GM12878 (cell line): Measurements from ENCODE around the gene AMIGO2. TPM values are rescaled to one million over a fixed set of nuclear protein-coding genes. Genes with fewer than 3 reads are reported as not detected.

ENCODE experiments used
- ATAC-seq: fragments of 200-7000 bp; cut with Tn5 transposase; 3 replicates; pipeline ENCODE4 v1.9.1; 2020; ENCODE audit warnings: mild to moderate bottlenecking, moderate library complexity
- BruUV-seq: library from RNA; stranded (reverse); fragments of 400-500 nt; replicated peaks from 2 replicates; lab custom pipeline; 2021; lab: Mats Ljungman, UMichigan
- CTCF ChIA-PET: fragments of 300-600 bp; sonication (Branson Sonifier 250); formaldehyde crosslinking; extraction: SDS; loops from one replicate; lab custom pipeline; 2021; ENCODE audit warnings: inconsistent platforms; lab: Yijun Ruan, JAX
- POLR2A ChIA-PET: fragments of 350-600 bp; formaldehyde crosslinking; extraction: SDS; loops from one replicate; lab custom pipeline; 2021; ENCODE audit warnings: inconsistent platforms; lab: Charles Lee
- RAD21 ChIA-PET: fragments of 300-600 bp; sonication (Branson Sonifier 250); formaldehyde crosslinking; loops from one replicate; lab custom pipeline; 2023; ENCODE audit warnings: antibody characterized with exemption; ENCODE audit not compliant: unreplicated experiment; lab: Charles Lee
- SMC1A ChIA-PET: fragments of 300-600 bp; sonication (Branson Sonifier 250); formaldehyde crosslinking; loops from one replicate; lab custom pipeline; 2023; ENCODE audit not compliant: unreplicated experiment, uncharacterized antibody; lab: Charles Lee
- DNase-seq: peaks from one replicate; pipeline ENCODE4 v3.0.0-alpha.2; 2011; ENCODE audit warnings: low read depth, low spot score
- FAIRE-seq: peaks from 3 replicates; lab custom pipeline; 2011; peaks lifted over from hg19 to GRCh38; lab: Jason Lieb, UNC
- H2AFZ ChIP-seq: 2 replicates; pipeline ENCODE4 v1.6.0; 2011; ENCODE audit warnings: low read depth, low read length, control low read depth; ENCODE audit not compliant: control insufficient read depth
- H3K27ac ChIP-seq: 2 replicates; pipeline ENCODE4 v1.5.1; 2011; ENCODE audit warnings: control low read depth; ENCODE audit not compliant: control insufficient read depth, insufficient read depth
- H3K27me3 ChIP-seq, 2 experiments: replicated peaks in 1 of 2; 2 replicates each; pipeline versions ENCODE4 v1.6.0 to v1.6.1; 2011; ENCODE audit warnings: low read length in 1 of 2; ENCODE audit not compliant: control insufficient read depth in 2 of 2, insufficient read depth in 2 of 2
- H3K36me3 ChIP-seq, 2 experiments: 2 replicates each; pipeline ENCODE4 v1.5.1; 2011; ENCODE audit warnings: low read length in 1 of 2; ENCODE audit not compliant: control insufficient read depth in 2 of 2, insufficient read depth in 2 of 2
- H3K4me1 ChIP-seq: 2 replicates; pipeline ENCODE4 v1.6.1; 2011; ENCODE audit warnings: mild to moderate bottlenecking, low read length, moderate library complexity, mixed read lengths; ENCODE audit not compliant: control insufficient read depth, insufficient read depth
- H3K4me2 ChIP-seq: 2 replicates; pipeline ENCODE4 v1.6.0; 2011; ENCODE audit warnings: control low read depth; ENCODE audit not compliant: control insufficient read depth, insufficient read depth
- H3K4me3 ChIP-seq: fragments of 200-600 bp; sonication (generic); 2 replicates; pipeline ENCODE4 v1.5.1; 2016
- H3K79me2 ChIP-seq: 2 replicates; pipeline ENCODE4 v1.6.0; 2011; ENCODE audit warnings: low read length; ENCODE audit not compliant: control insufficient read depth, insufficient read depth
- H3K9ac ChIP-seq: 2 replicates; pipeline ENCODE4 v1.8.0; 2011; ENCODE audit warnings: low read length, control low read depth, mixed read lengths; ENCODE audit not compliant: control insufficient read depth, insufficient read depth
- H3K9me3 ChIP-seq: replicated peaks from 3 replicates; pipeline ENCODE4 v1.5.1; 2011; ENCODE audit warnings: mild to moderate bottlenecking, low read length; ENCODE audit not compliant: control insufficient read depth, insufficient read depth
- H4K20me1 ChIP-seq: 2 replicates; pipeline ENCODE4 v1.6.0; 2011; ENCODE audit not compliant: control insufficient read depth, insufficient read depth
- BCLAF1 ChIP-seq: fragments of 450-650 bp; IDR thresholded peaks from 2 replicates; pipeline ENCODE4 v1.6.1; 2017; ENCODE audit warnings: antibody characterized with exemption, mild to moderate bottlenecking, moderate library complexity
- CBFB ChIP-seq: IDR thresholded peaks from 2 replicates; pipeline ENCODE4 v1.6.1; 2016; ENCODE audit warnings: antibody characterized with exemption, low read depth
- CEBPB ChIP-seq, 2 experiments: fragments of 150-350 bp in 1 of 2; IDR thresholded peaks; 2 replicates each; pipeline ENCODE4 v1.6.1; 2012 to 2014; ENCODE audit warnings: low read depth in 2 of 2, low read length in 2 of 2, borderline replicate concordance in 1 of 2, inconsistent platforms in 1 of 2
- LARP7 ChIP-seq: fragments of 450-650 bp; IDR thresholded peaks from 2 replicates; pipeline ENCODE4 v1.6.1; 2017; ENCODE audit warnings: mild to moderate bottlenecking
- MAX ChIP-seq: IDR thresholded peaks from 2 replicates; pipeline ENCODE4 v1.6.1; 2012; ENCODE audit warnings: low read depth, low read length, improper control_type of control experiment
- NBN ChIP-seq: fragments of 450-650 bp; IDR thresholded peaks from 2 replicates; pipeline ENCODE4 v1.6.1; 2016
- NR2C2 ChIP-seq: IDR thresholded peaks from 2 replicates; pipeline ENCODE4 v1.6.1; 2011; ENCODE audit warnings: borderline replicate concordance, low read depth; ENCODE audit not compliant: control insufficient read depth, insufficient read length
- RCOR1 ChIP-seq: conservative IDR thresholded peaks from 2 replicates; pipeline ENCODE4 v1.6.1; 2012; ENCODE audit warnings: low read depth, low read length, improper control_type of control experiment
- SIN3A ChIP-seq: IDR thresholded peaks from 2 replicates; pipeline ENCODE4 v1.6.1; 2012; ENCODE audit warnings: low read depth, low read length, improper control_type of control experiment
- SMAD5 ChIP-seq: IDR thresholded peaks from 2 replicates; pipeline ENCODE4 v1.6.1; 2016; ENCODE audit warnings: antibody characterized with exemption, low read depth
- ZNF622 ChIP-seq: fragments of 450-650 bp; IDR thresholded peaks from 2 replicates; pipeline ENCODE4 v1.6.1; 2017; ENCODE audit warnings: mild to moderate bottlenecking, inconsistent platforms
- WGBS: methylation state at CpG from one replicate; pipeline ENCODE4 v1.1.6; 2016; ENCODE audit warnings: low lambda C conversion rate; ENCODE audit not compliant: insufficient replicate concordance, insufficient coverage; ENCODE audit errors: missing lambda C conversion rate; 5-methylcytosine and 5-hydroxymethylcytosine counted together
- in situ Hi-C: fragments of 300-500 bp; cut with MboI; formaldehyde crosslinking; loops from 9 replicates; pipeline ENCODE4 v1.14.3; 2018; ENCODE audit warnings: mixed read lengths
- intact Hi-C: fragments of 100-400 bp; cut with micrococcal nuclease; formaldehyde crosslinking; loops from one replicate; pipeline ENCODE4 v1.14.2; 2022; ENCODE audit not compliant: unreplicated experiment
- polyA plus RNA-seq, 11 experiments: library from polyadenylated mRNA; depleted of rRNA in 4 of 11; unstranded in 6 of 11; stranded (reverse) in 5 of 11; fragments of >200 nt; fragmentation: Nextera tagmentation in 4 of 11; fragmentation: Illumina TruSeq in 1 of 11; extraction: Ambion mirVana in 4 of 11; extraction: Trizol in 1 of 11; gene quantifications; 1 replicate in 1 of 11; 2 replicates in 10 of 11; pipeline versions ENCODE4 v1.2.1 to v1.2.3, GENCODE V29; 2011 to 2016; ENCODE audit warnings: inconsistent platforms in 2 of 11, missing spikeins in 2 of 11, low read depth in 1 of 11
- total RNA-seq, 4 experiments: library from RNA; depleted of rRNA in 3 of 4; stranded (reverse); fragments of >200 nt in 3 of 4; fragmentation: Illumina TruSeq in 1 of 4; extraction: Trizol in 1 of 4; gene quantifications; 2 replicates each; pipeline versions ENCODE4 v1.2.1 to v1.2.3, GENCODE V29; 2013 to 2021

The AMIGO2 gene
- total and polyA plus RNA-seq, 10 of the 15 experiments (the other 5 are each of a cell fraction or from before 2014, with no cell fraction given), result 0.03 to 0.15 (median 0.11) TPM; not detected in 7

- CTCF ChIA-PET, result no interaction called here
- Histone ChIP-seq H3K4me2 (no peak overlapping the region), H3K4me3 (no peak overlapping the region), H3K4me1 (no peaks in the 10 kb centered on the region), H3K36me3 (no peaks in the 10 kb centered on the region), H3K27ac (no peak overlapping the region), H2AFZ (no peak overlapping the region), H3K79me2 (no peaks in the 10 kb centered on the region), H4K20me1 (no peaks in the 10 kb centered on the region), H3K27me3 (no peaks in the 10 kb centered on the region), H3K9me3 (no peaks in the 10 kb centered on the region), H3K9ac (no peak overlapping the region)
- intact Hi-C loops, result loop anchor here (10.0 kb wide), 2 partner anchors 615 to 735 kb away; partner anchors contain the start of gene SLC48A1
- POLR2A ChIA-PET, result no interaction called here
- in situ Hi-C loops, result loop anchor here (10.0 kb wide), 1 partner anchor 645 kb away; no protein-coding TSS in a partner anchor
- RAD21 ChIA-PET, result no interaction called here
- TF ChIP-seq RCOR1 (no peak), LARP7 (no peak), CBFB (no peak), SMAD5 (no peak), NR2C2 (no peak), NBN (no peak), CEBPB (IDR thresholded peaks at IDR 0.05; ENCODE audit: borderline replicate concordance in 1 of 2, low read depth in 2 of 2, low read length in 2 of 2) (no peak)
- BruUV-seq, result no TSS peak
- FAIRE-seq (no peak), DNase-seq (no peak), ATAC-seq (no peak)
- 43% methylated on average over 1 of the region's 1 CpG for WGBS
- SMC1A ChIA-PET, result no interaction called here
Observed at GRCh38 chr12:47039756-47040155, 40.0 kb downstream of the AMIGO2 start.

GRCh38 chr12:47039079-47039478 lies 40.7 kb downstream of the AMIGO2 start:
- H3K4me1 ChIP-seq, result no peaks in the 10 kb centered on the region
- CTCF ChIA-PET, result no interaction called here
- intact Hi-C loops (loop anchor here (10.0 kb wide), 2 partner anchors 616 to 736 kb away; partner anchors contain the start of gene SLC48A1), in situ Hi-C loops (loop anchor here (10.0 kb wide), 1 partner anchor 646 kb away; no protein-coding TSS in a partner anchor)
- TF ChIP-seq ZNF622, result no peak
- TF ChIP-seq BCLAF1, result no peak
- no peak for TF ChIP-seq MAX
- no peak for TF ChIP-seq SIN3A
- H3K9me3 ChIP-seq, result no peaks in the 10 kb centered on the region
- ATAC-seq (no peak), DNase-seq (no peak), FAIRE-seq (no peak)
- RAD21 ChIA-PET, result no interaction called here
- no peak overlapping the region for H3K4me2 ChIP-seq
- no peak overlapping the region for H3K9ac ChIP-seq
- H3K27me3 ChIP-seq, result no peaks in the 10 kb centered on the region
- SMC1A ChIA-PET, result interaction anchor here (0.7 kb wide), 1 partner anchor 15 kb away, joined by 3 read pairs; no protein-coding TSS in a partner anchor
- H3K36me3 ChIP-seq, result no peaks in the 10 kb centered on the region
- no peaks in the 10 kb centered on the region for H4K20me1 ChIP-seq
- POLR2A ChIA-PET, result no interaction called here
- H3K4me3 ChIP-seq, result no peak overlapping the region
- H3K79me2 ChIP-seq, result no peaks in the 10 kb centered on the region
- 70% methylated on average over 2 of the region's 2 CpGs for WGBS
- H2AFZ ChIP-seq, result no peak overlapping the region
- no peak overlapping the region for H3K27ac ChIP-seq
- BruUV-seq, result no TSS peak
